Activated T-cell treated with anti-CD3 and anti-CD28 coated beads for 4 hours (primary cell): ENCODE data around the gene CNOT2.
"Not testable (repeated sequence)": the region's sequence is repeated elsewhere in the genome, so short reads cannot be mapped to it uniquely, and the experiment has no call there.

ENCODE experiments used
- DNase-seq: peaks from one replicate; pipeline ENCODE4 v3.0.0-alpha.2; 2020

The CNOT2 gene

DNA sequence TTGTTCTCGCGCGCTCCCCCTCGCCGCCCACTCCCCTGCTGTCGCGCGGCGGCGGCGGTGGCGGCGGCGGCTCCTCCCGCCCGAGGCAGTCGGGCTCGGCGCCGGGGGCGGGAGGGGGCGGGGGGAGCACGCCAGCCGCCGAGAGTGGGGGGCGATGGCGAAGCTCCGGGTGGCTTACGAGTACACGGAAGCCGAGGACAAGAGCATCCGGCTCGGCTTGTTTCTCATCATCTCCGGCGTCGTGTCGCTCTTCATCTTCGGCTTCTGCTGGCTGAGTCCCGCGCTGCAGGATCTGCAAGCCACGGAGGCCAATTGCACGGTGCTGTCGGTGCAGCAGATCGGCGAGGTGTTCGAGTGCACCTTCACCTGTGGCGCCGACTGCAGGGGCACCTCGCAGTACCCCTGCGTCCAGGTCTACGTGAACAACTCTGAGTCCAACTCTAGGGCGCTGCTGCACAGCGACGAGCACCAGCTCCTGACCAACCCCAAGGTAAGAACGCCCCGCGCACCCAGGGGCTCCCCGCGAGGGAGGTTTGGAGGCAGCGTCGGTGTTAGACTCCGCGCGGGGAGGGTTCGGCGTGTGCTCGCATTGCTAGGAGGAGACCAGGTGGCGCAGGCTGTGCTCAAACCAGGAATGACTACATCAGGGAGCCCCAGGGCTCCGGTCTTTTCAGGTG lies 123.5 kb downstream of the CNOT2 start:
- DNase-seq, result peak; percentile 30

DNA sequence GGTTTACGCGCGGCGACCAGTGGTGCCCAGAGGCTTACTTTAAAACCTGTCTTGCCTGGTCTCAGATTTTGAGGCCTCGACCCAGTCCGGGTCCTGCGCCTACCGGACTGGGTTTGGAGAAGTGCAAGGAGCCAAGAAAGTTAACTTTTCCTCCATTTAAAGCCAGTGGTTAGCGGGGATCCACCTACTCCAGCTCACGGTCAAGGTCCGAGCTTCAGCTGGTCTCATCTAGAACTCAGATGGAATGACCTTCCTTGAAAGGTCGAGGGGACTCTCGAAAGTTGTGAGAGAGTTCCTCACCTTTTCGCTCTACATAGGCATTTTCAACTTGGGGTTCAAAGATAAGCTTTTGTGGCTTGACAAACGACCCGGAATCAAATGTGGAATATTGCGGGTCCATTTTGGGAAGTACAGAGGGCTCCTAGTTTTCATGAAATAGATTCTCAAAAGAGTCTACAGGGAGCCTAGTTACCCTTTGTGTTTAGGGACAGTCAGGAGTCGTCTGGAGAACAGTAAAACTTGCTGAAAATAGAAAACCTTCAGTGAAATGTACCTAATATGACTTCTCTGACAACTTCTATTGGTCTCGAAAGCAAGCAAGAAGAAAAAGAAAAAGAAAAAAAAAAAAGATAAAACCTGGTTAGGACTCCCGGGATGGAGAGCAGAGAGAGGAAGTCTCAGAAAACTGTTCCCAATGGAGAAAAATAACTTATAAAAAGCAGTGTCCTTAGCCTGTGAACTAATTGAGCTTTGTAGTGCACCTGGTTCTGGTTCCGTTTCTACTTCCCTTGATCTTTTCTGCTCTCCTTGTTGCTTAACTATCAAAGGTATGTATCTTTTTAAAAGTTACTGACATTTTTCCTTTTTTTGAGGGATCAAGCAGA lies 124.3 kb downstream of the CNOT2 start:
- DNase-seq, result no peak

DNA sequence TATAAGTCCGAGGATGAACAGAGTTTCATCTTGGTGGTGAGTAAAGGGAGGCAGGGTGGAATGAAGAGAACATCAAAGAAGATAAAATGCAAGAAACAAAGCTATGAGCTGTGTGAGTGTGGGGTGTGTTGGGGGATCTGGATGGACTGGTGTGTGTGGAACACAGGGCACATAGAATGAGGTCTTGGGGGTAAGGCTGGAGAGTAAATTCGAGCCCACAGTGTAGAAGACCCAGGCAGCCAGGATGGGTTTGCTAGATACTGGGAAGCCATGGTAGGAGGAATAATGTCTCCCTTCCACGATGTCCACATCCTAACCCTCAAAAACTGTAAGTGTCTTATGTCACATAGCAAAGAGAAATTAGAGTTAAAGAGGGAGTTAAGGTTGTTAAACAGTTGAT lies 129.6 kb downstream of the CNOT2 start:
- DNase-seq, result no peak

DNA sequence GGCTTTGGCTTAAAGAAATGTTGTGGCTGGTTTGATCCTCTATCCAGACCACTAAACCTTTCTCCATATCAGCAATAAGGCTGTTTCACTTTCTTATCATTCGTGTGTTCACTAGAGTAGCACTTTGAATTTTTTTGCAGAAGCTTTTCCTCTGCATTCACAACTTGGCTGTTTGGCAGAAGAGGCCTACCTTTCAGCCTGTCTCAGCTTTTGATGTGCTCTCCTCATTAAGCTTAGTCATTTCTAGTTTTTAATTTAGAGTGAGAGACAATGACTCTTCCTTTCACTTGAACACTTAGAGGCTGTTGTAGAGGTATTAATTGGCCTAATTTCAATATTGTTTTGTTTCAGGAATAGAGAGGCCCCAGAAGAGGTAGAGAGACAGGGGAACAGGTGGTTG lies 136.6 kb downstream of the CNOT2 start:
- DNase-seq, result no peak

DNA sequence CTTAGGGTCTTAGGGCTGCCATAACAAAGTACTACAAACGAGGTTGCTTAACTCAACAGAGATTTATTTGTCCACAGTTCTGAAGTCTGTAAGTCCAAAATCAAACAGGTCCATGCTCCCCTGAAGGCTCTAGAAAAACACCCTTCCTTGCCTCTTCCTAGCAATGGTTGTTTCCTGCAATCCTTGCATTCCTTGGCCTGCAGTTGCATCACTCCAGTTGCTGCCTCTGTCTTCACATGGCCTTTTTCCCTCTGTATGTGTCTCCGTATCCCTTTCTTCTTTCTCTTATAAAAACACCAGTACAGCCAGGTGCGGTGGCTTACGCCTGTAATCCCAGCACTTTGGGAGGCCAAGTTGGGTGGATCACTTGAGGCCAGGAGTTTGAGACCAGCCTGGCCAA lies 140.3 kb downstream of the CNOT2 start:
- no peak for DNase-seq

DNA sequence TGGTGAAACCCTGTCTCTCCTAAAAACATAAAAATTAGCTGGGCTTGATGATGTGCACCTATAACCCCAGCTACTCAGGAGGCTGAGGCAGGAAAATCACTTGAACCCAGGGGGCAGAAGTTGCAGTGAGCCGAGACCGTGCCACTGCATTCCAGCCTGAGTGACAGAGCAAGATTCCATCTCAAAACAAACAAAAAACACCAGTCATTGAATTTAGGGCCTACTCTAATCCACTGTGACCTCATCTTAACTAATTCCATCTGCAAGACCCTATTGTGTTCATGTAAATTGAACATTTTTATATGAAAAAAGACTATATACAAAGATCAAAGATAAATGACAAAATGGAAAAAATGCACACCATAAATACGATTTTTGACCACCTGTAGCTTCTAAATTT lies 140.7 kb downstream of the CNOT2 start:
- DNase-seq, result no peak

DNA sequence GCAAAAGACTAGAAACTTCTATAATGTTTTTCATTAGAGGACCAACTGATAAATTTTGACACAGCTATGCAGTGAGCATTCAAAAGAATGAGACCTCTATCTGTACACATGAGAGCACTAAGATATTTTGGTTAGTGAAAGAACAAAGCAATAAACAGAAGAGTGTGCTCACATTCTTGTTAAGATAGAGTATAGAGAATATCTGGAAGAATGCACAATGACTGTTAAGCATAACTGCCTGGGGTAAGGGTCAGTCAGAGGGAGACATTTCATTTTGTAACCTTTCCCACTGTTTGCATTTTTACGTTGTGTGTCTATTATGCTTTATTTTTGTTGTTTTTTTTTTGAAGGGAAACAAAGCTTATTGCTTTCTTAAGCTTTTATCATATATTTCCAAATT lies 143.5 kb downstream of the CNOT2 start:
- DNase-seq, result no peak

DNA sequence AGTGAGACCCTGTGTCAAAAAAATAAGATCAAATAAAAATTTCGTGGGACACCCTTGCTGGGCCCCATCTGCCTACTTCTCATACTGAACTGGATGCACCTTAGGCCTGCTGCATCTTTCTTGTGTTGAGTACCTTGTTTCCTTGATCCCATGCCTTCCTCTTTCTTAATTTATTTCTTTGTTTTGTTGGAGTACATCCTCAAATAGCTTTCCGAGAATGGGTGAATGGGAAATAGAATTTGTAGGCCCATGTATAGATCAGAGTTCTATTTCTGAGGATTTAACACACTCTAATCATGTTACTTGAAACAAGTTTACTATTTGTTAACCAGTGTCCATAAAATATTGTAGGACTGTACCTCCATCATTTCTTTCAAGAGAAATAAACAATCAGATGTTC lies 146.4 kb downstream of the CNOT2 start:
- no peak for DNase-seq

DNA sequence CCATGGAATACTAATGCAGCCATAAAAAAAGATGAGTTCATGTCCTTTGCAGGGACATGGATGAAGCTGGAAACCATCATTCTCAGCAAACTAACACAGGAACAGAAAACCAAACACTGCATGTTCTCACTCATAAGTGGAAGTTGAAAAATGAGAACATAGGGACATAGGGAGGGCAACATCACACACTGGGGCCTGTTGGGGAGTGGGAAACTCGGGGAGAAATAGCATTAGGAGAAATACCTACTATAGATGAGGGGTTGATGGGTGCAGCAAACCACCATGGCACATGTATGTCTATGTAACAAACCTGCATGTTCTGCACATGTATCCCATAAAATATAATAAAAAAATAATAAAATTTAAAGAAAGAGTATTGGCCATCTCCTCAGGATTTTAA lies 149.4 kb downstream of the CNOT2 start:
- not testable (repeated sequence) for DNase-seq

DNA sequence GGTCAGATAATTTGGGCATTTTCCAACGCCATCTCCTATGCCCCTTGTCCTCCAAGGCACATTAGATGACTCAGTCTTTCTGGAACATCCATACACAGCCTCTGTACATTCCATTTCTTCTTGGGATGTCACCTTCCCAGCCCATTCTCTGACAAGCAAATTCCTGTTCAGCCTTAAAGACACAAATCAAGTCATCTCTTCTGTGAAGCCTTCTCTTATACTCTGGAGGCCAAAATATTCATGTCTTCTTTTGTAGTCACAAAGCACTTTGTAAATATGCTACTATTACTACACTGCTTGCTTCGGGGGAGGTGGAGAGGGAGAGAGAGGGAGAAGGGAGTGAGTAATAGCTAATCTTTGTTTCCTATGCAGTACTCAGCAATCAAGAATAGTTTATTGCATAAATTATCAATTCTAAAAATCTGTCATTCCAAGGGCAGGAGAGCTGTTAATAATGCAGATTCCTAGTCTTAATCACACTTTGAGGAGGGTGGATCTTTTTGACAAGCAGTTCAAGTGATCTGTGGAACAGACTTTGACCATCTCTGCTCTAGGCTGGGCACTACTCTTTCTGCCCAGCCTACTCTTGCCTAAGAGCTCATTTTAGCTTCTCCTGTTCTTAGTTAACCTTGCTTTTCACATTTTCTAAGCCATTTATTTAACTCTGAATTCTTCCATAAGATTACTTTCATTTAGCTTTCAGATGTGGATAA lies 150.7 kb downstream of the CNOT2 start:
- no peak for DNase-seq

DNA sequence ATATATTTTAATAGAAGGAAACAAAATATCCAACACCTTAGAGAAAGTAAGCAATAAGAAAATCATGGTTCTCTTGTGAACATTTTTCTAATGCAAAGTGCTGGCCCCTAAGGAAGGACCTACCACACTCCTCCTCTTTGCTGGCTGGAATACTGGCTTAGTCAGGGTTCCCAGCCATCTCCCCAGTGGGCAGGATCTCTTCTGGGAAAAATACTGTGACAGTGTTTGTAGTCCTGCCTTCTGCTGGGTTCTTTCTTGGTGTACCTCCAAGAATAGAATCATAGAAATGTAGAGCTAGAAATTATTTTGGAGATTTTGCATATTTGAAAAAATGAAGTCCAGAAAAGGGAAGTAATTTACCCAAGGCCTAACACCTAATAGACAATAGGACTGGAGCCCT lies 154.8 kb downstream of the CNOT2 start:
- DNase-seq, result no peak

DNA sequence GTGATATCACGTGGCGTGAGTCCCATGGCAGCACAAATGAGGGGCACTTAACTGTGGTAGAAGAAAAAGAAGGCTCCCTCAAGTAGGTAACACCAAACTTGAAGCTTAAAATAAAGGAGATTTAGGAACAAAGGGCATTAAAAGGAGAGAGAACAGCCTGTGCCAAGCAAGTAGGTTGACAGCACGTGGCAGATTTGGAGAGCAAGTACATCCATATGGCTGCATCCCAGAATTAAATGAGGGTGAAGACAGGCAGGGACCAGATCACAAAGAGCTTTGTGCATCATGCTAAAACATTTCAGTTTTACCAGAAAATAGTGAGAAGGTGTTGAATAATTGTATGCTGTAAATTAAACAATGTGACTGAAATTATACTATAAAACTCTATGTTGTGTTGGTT lies 155.6 kb downstream of the CNOT2 start:
- no peak for DNase-seq

DNA sequence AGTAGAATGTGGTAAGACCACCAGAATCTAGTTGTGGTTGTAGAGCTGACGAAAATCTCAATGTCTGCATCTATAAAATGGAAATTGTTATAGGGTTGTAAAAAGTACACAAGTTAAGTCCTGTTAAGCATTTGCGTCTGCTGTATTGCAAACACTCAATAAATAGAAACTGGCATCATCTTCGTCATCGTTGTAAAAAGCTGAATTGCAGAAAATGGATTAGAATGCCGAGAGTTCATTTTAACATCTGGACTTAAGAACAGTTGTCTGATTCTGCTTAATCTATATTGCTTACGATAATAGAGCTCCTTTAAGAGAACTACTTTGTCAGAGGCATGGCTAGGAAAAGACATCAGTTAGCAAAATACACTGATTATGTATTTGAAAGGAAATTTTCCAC lies 156.1 kb downstream of the CNOT2 start:
- DNase-seq, result no peak

DNA sequence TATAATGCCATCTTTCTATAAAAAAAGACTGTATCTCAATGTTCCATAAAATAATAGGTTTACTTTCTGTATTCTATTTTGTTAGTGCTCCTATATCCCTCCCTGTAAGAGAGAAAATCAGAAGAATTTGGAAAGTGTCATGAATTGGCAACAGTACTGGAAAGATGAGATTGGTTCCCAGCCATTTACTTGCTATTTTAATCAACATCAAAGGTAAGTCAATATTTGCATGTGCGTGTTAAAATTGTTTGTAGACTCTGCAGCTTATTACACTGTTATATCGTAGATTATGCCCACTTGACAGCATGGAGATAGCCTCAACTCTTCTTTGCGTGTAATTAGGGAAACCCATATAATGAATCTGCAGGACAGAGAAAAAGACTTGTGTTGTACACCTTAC lies 156.9 kb downstream of the CNOT2 start:
- no peak for DNase-seq

DNA sequence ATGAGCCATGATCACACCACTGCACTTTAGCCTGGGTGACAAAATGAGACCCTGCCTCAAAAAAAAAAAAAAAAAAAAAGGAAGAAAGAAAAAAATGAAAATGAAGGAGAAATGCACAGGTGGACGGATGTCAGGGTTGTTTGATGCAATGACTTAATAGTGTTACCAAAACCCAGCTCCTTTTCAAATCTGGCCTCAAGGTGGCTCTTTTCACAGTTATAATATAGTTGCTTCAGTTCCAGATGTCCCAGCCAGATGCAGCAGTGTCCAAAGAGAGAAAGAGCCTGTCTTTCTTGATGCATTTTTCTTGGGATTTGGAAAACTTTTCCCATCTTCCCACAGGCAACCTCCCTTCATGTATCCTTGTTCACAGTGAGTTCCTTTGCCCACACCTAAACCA lies 159.4 kb downstream of the CNOT2 start:
- no peak for DNase-seq

DNA sequence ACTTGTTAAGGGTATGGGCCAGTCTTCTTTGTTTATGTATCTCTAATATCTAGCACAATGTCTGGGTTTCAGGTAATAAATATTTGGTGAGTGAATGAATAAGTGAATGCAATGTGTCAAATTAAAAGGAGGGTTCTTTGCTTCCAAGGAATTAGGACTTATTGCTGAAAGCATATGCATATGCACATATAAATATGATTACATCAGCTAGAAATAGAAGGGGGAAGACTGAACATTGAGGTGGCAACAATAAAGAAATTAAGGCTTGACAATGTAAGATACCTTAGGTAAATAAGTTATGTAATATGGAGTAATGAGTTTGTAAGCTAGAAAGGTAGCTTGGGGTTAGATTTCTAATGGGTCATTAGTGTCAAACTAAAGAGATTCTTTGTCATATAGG lies 160.6 kb downstream of the CNOT2 start:
- DNase-seq, result no peak
